SH-SY5Y (cell line): ENCODE data around the gene TNS1.

ENCODE experiments used
- GATA2 ChIP-seq: IDR thresholded peaks from 2 replicates; pipeline ENCODE4 v1.6.1; 2011; ENCODE audit warnings: mild to moderate bottlenecking, low read depth, low read length
- GATA3 ChIP-seq: IDR thresholded peaks from 2 replicates; pipeline ENCODE4 v1.6.1; 2011; ENCODE audit warnings: low read depth, mild to moderate bottlenecking, low read length, moderate library complexity

TNS1 gene

GRCh38 chr2:217807025-217807424, 195.8 kb downstream of the TNS1 start:
- TF ChIP-seq GATA3 (no peak), GATA2 (no peak)

GRCh38 chr2:217806482-217806765, 196.4 kb downstream of the TNS1 start:
- no peak for TF ChIP-seq GATA3
- no peak for TF ChIP-seq GATA2

DNA sequence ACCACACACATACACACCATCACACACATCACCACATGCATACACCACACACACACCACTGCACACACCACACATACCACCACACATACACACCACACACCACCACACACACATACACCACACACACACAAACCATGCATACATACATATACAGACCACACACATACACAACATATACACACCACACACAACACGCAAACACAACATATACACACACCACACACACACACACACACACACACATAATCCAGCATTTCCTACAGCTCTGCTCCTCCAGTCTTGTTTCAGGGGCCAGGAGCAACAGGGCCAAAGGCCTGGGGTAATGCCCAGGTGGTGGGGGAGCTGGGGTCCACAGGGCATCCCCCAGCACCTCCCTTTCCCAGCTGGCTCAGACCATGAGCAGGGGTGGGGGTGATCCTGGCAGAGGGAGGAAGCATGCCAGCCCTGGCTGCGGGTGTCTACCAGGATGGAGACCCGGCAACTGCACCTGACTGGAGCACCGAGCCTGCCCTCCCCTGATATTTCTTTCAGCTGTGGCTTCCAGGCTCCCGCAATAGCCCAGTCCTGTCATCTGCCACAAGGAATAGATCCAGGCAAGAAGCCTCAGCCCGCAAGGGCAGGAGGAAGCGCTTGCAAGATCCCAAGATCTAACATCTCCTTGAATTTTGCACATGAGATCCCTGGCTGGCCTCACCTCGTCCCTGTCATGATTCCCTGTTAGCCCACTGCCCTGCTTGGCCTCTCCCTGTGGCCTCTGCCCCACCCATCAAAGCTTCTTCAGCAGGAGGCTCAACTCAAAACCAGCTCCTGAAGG, 196.9 kb downstream of the TNS1 start:
- TF ChIP-seq GATA2, result no peak
- TF ChIP-seq GATA3, result no peak

DNA sequence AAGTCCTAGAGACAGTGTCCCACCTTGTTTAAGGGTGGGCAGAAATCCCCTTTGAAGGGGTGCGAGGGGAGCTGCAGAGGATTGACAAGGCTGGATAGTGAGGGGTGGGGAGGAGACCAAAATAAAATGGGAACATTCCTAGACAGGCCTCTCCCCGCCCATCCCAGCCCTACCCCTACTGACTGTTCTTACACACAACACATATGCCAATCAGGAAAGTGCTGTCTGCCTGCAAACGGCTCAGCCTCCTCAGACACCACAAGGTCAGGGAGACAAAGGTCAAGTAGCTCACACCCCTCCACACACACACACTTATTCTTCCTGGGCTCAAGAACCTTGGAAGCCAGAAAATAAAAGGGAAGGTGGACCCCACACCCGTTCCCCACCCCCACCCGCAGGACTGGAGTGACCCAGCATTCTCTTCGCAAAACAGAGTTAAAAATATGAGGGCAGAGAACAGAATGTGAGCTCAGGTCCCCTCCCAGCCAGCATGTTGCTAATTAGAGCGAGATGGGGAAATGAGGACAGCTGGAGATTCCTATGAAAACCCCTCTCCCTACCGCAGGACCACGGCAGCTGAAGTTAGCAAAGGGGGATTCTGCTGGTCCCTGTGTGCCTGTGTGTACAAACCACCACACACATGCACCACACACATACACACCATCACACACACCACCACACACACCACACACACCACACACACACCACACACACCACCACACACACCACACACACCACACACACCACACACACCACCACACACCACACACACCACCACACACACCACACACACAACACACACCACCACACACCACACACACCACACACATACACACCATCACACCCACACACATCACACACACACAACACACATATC, 197.8 kb downstream of the TNS1 start:
- TF ChIP-seq GATA2 (no peak), GATA3 (no peak)

DNA sequence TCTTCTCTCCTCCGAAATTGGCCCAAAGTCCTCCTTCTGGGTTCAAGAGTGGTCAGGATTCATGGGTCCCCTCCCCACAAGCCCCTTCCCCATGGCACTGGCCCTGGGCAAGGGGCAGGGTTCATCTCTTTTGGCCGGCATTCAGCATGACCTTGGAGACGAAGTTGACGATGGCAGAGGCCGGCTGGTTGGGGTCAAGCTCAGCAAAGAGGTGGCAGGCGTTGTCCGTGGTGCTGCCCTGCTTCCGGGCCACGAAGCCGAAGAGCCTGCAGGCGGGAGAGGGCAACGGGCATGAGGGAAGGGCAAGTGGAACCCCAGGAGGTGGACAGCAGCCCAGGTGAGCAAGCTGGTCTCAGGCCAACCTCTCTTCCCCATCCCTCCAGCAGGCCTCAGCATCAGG, 198.5 kb downstream of the TNS1 start:
- TF ChIP-seq GATA2 (no peak), GATA3 (no peak)

DNA sequence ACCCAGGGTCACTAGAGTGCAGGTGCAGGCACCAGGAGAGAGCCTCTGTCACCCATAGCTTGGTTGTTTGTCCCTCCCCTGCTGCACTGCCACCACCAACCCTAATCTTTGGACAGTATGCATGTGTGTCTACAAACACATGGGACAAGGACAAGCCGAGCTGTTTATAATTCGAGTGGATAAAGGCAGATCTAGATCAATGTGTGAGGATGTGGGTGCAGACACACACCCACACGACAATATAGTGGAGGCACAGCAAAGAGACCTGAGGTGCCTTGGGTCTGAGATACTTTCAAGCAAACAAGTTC, 199.2 kb downstream of the TNS1 start:
- TF ChIP-seq GATA2, result no peak
- TF ChIP-seq GATA3, result no peak

DNA sequence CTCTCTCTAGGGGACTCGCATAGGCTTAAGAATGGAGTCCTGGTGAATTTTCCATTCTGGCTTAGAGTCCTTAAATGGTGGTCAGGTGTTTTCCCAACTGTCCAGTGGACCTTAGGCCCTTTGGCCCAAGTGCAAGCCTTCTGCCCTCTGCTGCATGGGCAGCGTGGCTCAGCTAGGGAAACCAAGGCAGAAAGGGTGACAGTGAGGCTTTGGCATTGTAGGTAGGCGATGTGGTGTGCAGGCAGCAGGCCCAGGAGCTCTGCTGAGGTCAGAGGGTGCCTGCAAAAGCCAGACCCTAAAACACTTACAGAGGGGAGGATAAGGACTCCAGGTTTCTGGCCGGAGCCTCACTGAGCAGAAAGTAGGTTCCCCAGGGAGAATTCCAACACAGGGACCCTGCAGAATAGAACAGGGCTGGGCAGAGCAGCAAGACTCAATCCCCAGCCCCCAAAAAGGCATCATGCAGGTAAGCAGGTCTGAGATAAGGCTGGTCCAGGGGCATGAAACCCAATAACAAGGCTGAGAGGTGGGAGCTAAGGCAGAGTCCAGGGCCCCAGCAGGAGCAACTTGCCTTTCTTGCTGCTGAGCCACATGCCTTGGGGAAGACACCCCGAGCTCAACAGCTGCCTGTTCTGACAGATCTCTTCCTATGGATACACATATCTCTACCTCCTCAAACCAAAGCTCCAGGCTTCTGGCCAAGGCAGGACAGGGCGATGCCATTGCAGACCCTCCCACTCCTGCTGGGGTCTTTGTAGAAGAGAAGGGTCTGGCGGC, 199.7 kb downstream of the TNS1 start:
- no peak for TF ChIP-seq GATA3
- no peak for TF ChIP-seq GATA2

DNA sequence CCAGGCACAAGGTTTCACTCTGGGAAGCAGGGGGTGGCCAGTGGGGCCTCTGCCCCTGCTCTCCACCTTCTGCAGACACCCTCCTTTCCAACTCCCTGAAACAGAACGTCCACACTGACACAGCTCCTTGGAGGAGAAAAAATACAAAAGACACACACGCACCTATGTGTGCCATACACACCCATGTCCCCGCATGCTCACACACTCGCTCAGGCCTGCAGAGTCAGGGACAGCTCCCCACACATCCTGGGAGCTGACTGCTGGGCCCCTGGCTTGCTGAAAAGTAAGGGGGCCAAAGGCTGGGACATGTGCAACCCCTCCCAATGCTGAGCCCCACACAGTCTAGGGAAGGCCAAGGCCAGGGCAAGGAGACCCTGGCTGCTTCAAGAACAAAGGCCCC, 200.5 kb downstream of the TNS1 start:
- TF ChIP-seq GATA2, result no peak
- TF ChIP-seq GATA3, result no peak

DNA sequence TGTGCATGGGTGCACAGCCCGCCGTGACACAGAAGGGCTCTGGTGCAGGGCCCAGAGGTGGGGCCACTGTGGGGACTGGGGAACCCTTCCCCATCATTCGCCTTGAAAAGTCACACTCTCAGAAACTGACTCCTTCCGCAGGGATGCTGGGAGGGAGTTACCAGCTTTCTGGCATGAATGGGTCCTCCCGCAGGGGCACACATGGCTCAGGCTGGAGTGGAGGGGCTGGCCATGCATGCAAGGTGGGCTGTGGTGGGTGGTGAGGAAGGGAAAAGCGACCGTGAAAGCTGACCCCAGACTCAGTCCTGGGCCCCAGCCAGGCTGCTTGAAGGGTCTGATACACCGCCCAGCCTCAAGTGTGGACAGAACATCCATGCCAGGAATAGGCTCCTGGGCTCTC, 201.1 kb downstream of the TNS1 start:
- TF ChIP-seq GATA2 (no peak), GATA3 (no peak)

GRCh38 chr2:217801115-217801531, 201.7 kb downstream of the TNS1 start:
- TF ChIP-seq GATA3, result no peak
- no peak for TF ChIP-seq GATA2

DNA sequence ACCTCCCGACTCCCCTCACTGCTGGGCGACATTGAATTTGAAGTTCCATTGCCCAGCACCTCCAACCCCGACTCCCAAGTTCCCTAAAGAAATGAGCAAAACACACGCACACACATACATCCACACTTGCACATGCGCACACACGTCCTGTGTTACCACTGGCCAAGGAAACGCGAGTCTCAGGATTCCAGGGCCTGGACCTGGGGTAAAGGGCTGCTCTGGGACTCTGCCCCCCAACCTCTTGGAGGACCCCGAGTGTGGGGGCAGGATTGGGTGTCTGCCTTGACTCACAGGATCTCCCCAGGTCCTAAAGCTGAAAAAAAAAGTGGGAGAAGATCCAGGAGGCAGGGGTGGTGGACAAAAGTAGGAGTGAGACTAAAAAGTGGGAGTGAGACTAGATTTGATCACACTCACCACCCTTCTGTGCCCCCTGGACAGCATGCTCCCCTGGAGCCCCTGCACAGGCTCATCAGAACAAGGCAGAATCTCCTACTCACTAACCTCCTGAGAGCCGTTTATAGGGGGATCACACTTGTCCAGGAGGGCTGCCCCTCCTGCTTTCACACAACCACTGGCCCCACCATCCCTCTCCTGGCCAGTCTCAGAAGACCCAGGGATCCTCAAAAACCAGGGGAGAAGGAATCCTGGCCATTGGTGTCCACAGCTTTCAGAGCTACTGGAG, 202.2 kb downstream of the TNS1 start:
- TF ChIP-seq GATA3 (no peak), GATA2 (no peak)

DNA sequence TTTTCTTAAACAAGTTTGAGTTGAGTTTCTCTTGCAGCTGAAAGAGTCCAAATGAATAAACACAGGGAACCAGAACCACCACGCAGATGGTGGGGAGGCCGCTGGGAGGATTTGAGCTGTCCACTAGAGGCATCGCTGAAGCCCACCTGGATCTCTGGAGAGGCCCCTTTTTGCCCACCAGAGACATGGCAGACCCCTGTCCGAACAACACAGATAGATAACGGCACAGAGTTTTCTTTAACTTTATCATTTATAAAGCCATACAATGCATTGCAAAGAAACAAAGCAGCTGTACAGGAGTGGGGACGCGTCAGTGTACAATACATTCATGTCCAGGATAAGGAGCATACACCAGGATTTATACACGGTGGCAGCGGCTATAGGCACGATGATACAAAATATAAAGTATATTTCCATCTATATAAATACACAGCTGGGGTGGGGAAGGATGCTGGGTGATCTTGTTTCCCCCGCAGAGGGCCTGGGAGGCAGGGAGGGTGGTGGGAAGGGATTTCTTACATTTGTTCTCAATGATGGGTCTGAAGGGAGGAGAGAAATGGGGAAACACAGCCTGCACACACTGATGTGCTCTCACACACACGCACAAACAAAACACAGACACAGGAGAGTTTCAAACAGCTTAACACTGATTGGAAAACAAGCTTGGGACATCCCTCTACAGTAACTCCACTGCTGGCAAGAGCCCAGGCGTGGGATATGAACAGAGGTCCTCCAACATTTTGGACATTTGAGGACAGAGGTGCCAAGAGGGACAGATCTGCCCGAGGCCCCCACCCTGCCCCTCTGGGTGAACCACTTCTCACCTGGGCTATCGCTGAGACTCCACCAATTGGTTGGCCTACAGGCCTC, 203.0 kb downstream of the TNS1 start:
- TF ChIP-seq GATA3 (no peak), GATA2 (no peak)
